PC-3 (cell line): ENCODE data around the gene KCNH8.

Experiments used
- CTCF ChIP-seq: fragments of 300-600 bp; sonication (generic); conservative IDR thresholded peaks from 2 replicates; pipeline ENCODE4 v1.5.1; 2017; ENCODE audit warnings: antibody characterized with exemption, low read depth, mild to moderate bottlenecking, low read length
- EZH2 ChIP-seq: fragments of 300-600 bp; sonication (generic); IDR thresholded peaks from one replicate; pipeline ENCODE4 v1.6.1; 2017; ENCODE audit warnings: antibody characterized with exemption, mild to moderate bottlenecking, low read length; ENCODE audit not compliant: unreplicated experiment

GRCh38 chr3:19432669-19433068 is 284.4 kb downstream of the KCNH8 start:
- TF ChIP-seq CTCF (no peak), EZH2 (no peak)
